GM10248 (cell line): Measurements from ENCODE around the gene CALN1.

Experiments
- CTCF ChIA-PET: fragments of 300-600 bp; sonication (Branson Sonifier 250); formaldehyde crosslinking; extraction: SDS; loops from one replicate; lab custom pipeline; 2021; ENCODE audit warnings: antibody characterized with exemption; lab: Yijun Ruan, JAX
- POLR2A ChIA-PET: fragments of 350-650 bp; sonication (Branson Sonifier 250); formaldehyde crosslinking; extraction: SDS; loops from one replicate; lab custom pipeline; 2020; ENCODE audit warnings: antibody characterized with exemption; lab: Yijun Ruan, JAX
- DNase-seq: peaks from one replicate; pipeline ENCODE4 v3.0.0; 2012; ENCODE audit errors: extremely low spot score
- CTCF ChIP-seq: IDR thresholded peaks from 2 replicates; pipeline ENCODE4 v1.5.1; 2012; ENCODE audit warnings: mild to moderate bottlenecking, low read depth; ENCODE audit errors: extremely low read depth, missing control alignments, control extremely low read depth

The CALN1 gene

GRCh38 chr7:72254455-72254854 lies 157.7 kb downstream of the CALN1 start:
- no peak for TF ChIP-seq CTCF
- ChIA-PET CTCF (no interaction called here), POLR2A (no interaction called here)
- no peak for DNase-seq

- TF ChIP-seq CTCF: no peak
- POLR2A ChIA-PET: no interaction called here
- DNase-seq: no peak
- CTCF ChIA-PET: no interaction called here
Observed at GRCh38 chr7:72249106-72249505, 163.0 kb downstream of the CALN1 start.

- ChIA-PET POLR2A (no interaction called here), CTCF (no interaction called here)
- TF ChIP-seq CTCF: no peak
- DNase-seq: no peak
Observed at GRCh38 chr7:72244826-72245398, 167.2 kb downstream of the CALN1 start.

GRCh38 chr7:72243329-72243728 lies 168.8 kb downstream of the CALN1 start:
- POLR2A ChIA-PET: no interaction called here
- CTCF ChIA-PET: interaction anchor here (1.2 to 2.0 kb wide), 2 partner anchors 11 to 43 kb away, joined by 3 to 4 read pairs; no protein-coding TSS in a partner anchor
- TF ChIP-seq CTCF: no peak
- no peak for DNase-seq

GRCh38 chr7:72235351-72235750 lies 176.8 kb downstream of the CALN1 start:
- CTCF ChIA-PET: no interaction called here
- no peak for TF ChIP-seq CTCF
- POLR2A ChIA-PET: no interaction called here
- DNase-seq: no peak

GRCh38 chr7:72234086-72234485 lies 178.1 kb downstream of the CALN1 start:
- DNase-seq: no peak
- ChIA-PET CTCF (no interaction called here), POLR2A (no interaction called here)
- TF ChIP-seq CTCF: no peak

GRCh38 chr7:72230281-72230680 lies 181.9 kb downstream of the CALN1 start:
- no peak for DNase-seq
- ChIA-PET CTCF (no interaction called here), POLR2A (no interaction called here)
- no peak for TF ChIP-seq CTCF
